RWPE1 (cell line): ENCODE data around the gene FAM210A.

Experiments
- CTCF ChIA-PET: fragments of 350-600 bp; sonication (Branson Sonifier 250); formaldehyde crosslinking; extraction: SDS; loops from one replicate; lab custom pipeline; 2021; lab: Yijun Ruan, JAX
- POLR2A ChIA-PET: fragments of 400-600 bp; formaldehyde crosslinking; extraction: SDS; loops from one replicate; lab custom pipeline; 2020; ENCODE audit warnings: antibody characterized with exemption; ENCODE audit not compliant: low non-redundant PET; lab: Yijun Ruan, JAX
- DNase-seq: peaks from one replicate; pipeline ENCODE4 v3.0.0; 2012; ENCODE audit warnings: low spot score
- H3K27ac ChIP-seq: fragments of 450-650 bp; 2 replicates; pipeline ENCODE4 v1.5.1; 2017
- TF ChIP-seq, protein P1 (sequence below): fragments of 450-650 bp; conservative IDR thresholded peaks from 2 replicates; pipeline ENCODE4 v1.5.1; 2017; ENCODE audit warnings: low read depth, mild to moderate bottlenecking

FAM210A gene

GRCh38 chr18:13661779-13662256, 64.5 kb downstream of the FAM210A start:
- ChIA-PET POLR2A (no interaction called here), CTCF (no interaction called here)
- no peak overlapping the region for H3K27ac ChIP-seq
- no peak for DNase-seq
- TF ChIP-seq, protein P1, sequence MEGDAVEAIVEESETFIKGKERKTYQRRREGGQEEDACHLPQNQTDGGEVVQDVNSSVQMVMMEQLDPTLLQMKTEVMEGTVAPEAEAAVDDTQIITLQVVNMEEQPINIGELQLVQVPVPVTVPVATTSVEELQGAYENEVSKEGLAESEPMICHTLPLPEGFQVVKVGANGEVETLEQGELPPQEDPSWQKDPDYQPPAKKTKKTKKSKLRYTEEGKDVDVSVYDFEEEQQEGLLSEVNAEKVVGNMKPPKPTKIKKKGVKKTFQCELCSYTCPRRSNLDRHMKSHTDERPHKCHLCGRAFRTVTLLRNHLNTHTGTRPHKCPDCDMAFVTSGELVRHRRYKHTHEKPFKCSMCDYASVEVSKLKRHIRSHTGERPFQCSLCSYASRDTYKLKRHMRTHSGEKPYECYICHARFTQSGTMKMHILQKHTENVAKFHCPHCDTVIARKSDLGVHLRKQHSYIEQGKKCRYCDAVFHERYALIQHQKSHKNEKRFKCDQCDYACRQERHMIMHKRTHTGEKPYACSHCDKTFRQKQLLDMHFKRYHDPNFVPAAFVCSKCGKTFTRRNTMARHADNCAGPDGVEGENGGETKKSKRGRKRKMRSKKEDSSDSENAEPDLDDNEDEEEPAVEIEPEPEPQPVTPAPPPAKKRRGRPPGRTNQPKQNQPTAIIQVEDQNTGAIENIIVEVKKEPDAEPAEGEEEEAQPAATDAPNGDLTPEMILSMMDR = no peak

DNA sequence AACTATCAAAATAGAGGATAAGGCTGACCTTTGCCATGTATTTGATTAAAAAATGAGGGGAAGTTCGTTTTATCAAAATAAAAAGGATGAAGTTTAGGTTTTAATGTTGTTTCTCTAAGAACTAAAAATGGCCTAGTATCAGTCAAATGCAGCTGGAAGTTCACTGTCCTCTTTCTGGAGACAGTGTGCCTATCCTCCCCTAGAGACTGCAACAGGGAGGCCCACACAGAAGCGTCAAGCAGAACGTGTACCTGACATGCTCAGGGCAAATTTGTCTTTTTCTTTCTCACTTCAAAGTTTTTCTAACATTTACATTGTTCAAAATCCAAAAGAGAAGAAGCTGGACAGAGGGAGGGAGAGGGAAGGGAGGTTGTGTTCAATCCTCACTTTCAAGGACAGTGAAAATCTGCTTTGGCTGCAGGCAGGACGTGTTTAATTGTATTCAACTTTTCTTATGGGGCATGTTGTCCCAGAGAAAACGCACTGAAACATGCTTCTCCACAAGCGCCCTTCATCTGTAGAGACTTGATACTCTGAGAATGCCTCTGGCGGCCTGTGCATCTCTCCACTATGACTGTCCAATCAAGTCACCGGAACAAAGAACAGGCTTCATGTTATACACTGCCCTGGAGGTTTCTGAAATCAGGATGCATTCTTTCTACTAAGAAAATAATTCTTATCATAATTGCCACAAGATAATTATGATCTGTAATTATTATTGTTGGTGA, 65.1 kb downstream of the FAM210A start:
- CTCF ChIA-PET = no interaction called here
- no peak overlapping the region for H3K27ac ChIP-seq
- POLR2A ChIA-PET = no interaction called here
- TF ChIP-seq, protein P1 = no peak
- DNase-seq = no peak

DNA sequence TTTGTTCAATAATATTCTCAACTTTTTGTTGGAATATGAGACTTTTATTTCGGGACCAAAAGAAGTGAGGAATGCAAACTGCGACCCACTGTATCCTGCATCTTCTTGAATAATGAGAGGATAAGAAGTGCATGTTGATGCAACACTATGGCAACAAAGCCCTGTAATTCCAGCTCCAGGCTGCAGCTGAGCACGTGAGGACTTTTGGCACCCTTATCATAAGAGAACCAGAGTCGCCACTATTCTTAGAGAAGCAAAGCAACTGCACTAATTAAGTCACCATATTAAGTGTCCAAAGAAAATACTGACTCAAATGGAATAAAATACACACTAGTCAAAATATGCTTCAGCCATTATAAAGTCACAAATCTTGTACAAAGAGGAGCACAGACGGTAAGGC, 65.8 kb downstream of the FAM210A start:
- CTCF ChIA-PET = no interaction called here
- H3K27ac ChIP-seq = no peak overlapping the region
- POLR2A ChIA-PET = no interaction called here
- TF ChIP-seq, protein P1 = no peak
- no peak for DNase-seq

GRCh38 chr18:13658436-13659204, 67.7 kb downstream of the FAM210A start:
- POLR2A ChIA-PET = no interaction called here
- DNase-seq = no peak
- CTCF ChIA-PET = interaction anchor here (0.5 to 0.8 kb wide), 2 partner anchors 65 to 135 kb away, joined by 3 read pairs; no protein-coding TSS in a partner anchor
- no peak overlapping the region for H3K27ac ChIP-seq
- TF ChIP-seq, protein P1 = no peak

DNA sequence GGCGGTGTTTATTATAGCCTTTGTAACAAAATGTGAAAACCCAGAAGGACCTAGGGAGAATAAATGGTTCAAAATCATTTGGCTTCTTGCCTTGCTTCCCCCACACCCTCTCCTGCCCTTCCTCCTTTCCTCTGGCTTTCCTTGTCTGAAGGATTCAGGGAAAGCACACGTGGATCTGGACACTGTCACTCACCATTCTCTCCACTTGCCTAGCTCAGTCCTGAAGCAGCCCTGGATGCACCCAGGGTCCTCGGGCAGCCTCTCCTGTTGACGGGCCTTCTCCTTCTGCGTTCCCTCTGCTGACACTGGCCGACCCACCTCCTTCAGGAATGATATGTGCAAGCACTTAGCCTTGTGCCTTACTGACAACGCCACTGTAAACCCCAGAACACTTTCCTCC, 68.4 kb downstream of the FAM210A start:
- CTCF ChIA-PET = interaction anchor here (0.7 kb wide), 1 partner anchor 202 kb away, joined by 3 read pairs; no protein-coding TSS in a partner anchor

More for the DNA sequence above, 68.4 kb downstream of the FAM210A start:
- no peak overlapping the region for H3K27ac ChIP-seq
- no peak for DNase-seq
- TF ChIP-seq, protein P1 = no peak
- POLR2A ChIA-PET = no interaction called here
